Erythroblast (primary cell): ENCODE data around the gene PCNX4.

Experiments used
- GATA1 ChIP-seq: IDR thresholded peaks from 2 replicates; pipeline ENCODE4 v1.6.1; 2011; ENCODE audit warnings: low read depth, mild to moderate bottlenecking, control low read depth, low read length, moderate library complexity
- POLR2A ChIP-seq: IDR thresholded peaks from 2 replicates; pipeline ENCODE4 v1.6.1; 2011; ENCODE audit warnings: mild to moderate bottlenecking, low read length

GRCh38 chr14:60175255-60175902, 83.7 kb downstream of the PCNX4 start:
- no peak for TF ChIP-seq POLR2A
- TF ChIP-seq GATA1 = no peak
